ENCODE results near the gene TRPM8.

Gene TRPM8

DNA sequence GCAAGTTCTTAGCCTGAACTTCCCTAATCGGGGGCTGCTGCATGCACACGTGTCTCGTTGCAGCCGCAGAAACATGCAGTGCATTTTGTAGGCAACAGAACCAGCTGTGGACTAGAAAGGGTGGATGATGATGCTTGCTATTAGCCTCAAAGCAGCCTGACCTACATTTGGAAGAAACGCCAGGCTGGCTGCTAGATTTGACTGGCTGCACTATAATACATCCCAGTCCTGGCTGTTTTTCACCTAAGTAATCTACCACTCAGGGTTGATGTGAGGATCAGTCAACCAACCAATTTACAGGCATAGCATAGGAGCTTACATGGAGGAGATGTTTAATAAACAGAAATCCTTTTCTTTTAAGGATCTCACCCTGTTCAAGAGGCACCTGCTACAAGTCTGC, 77.0 kb downstream of the TRPM8 start:
- no peaks in the 10 kb centered on the region for H3K9me3 ChIP-seq (ENCODE audit: low read length)
- no peak overlapping the region for H3K4me2 ChIP-seq (ENCODE audit: low read length)
- no peaks in the 10 kb centered on the region for H3K79me2 ChIP-seq (ENCODE audit: insufficient read depth, low read length)
- no peak overlapping the region for H3K27ac ChIP-seq (ENCODE audit: low read depth, low read length, poor library complexity, severe bottlenecking)
- no peaks in the 10 kb centered on the region for H3K4me1 ChIP-seq (ENCODE audit: insufficient read depth, low read length, severe bottlenecking)
- no peak overlapping the region for H3K9ac ChIP-seq (ENCODE audit: low read length)
- H3F3A ChIP-seq (ENCODE audit: insufficient read depth, low read length): no peaks in the 10 kb centered on the region
- no peaks in the 10 kb centered on the region for H4K20me1 ChIP-seq (ENCODE audit: insufficient read depth, low read length)
- H2AFZ ChIP-seq (ENCODE audit: low read length): no peak overlapping the region
- TF ChIP-seq CTCF (IDR thresholded peaks at IDR 0.05; ENCODE audit: low read length): no peak
- TF ChIP-seq EZH2 (IDR thresholded peaks at IDR 0.05; ENCODE audit: borderline replicate concordance, low read length): no peak
- no peaks in the 10 kb centered on the region for H3K9me2 ChIP-seq (ENCODE audit: low read depth, low read length)
- no peak overlapping the region for H3K4me3 ChIP-seq (ENCODE audit: low read depth, low read length, poor library complexity, severe bottlenecking)
- no peaks in the 10 kb centered on the region for H3K36me3 ChIP-seq (ENCODE audit: insufficient read depth, low read length)
- H3K27me3 ChIP-seq (ENCODE audit: insufficient read depth, low read length): no peaks in the 10 kb centered on the region

- no peak overlapping the region for H3K4me2 ChIP-seq (ENCODE audit: low read length)
- H3K36me3 ChIP-seq (ENCODE audit: insufficient read depth, low read length): no peaks in the 10 kb centered on the region
- H3K27ac ChIP-seq (ENCODE audit: low read depth, low read length, poor library complexity, severe bottlenecking): no peak overlapping the region
- H3F3A ChIP-seq (ENCODE audit: insufficient read depth, low read length): no peaks in the 10 kb centered on the region
- H2AFZ ChIP-seq (ENCODE audit: low read length): no peak overlapping the region
- no peak overlapping the region for H3K9ac ChIP-seq (ENCODE audit: low read length)
- H3K27me3 ChIP-seq (ENCODE audit: insufficient read depth, low read length): no peaks in the 10 kb centered on the region
- H3K9me3 ChIP-seq (ENCODE audit: low read length): no peaks in the 10 kb centered on the region
- no peaks in the 10 kb centered on the region for H3K4me1 ChIP-seq (ENCODE audit: insufficient read depth, low read length, severe bottlenecking)
- H3K4me3 ChIP-seq (ENCODE audit: low read depth, low read length, poor library complexity, severe bottlenecking): no peak overlapping the region
- H4K20me1 ChIP-seq (ENCODE audit: insufficient read depth, low read length): no peaks in the 10 kb centered on the region
- H3K79me2 ChIP-seq (ENCODE audit: insufficient read depth, low read length): no peaks in the 10 kb centered on the region
- TF ChIP-seq EZH2 (IDR thresholded peaks at IDR 0.05; ENCODE audit: borderline replicate concordance, low read length) (no peak), CTCF (IDR thresholded peaks at IDR 0.05; ENCODE audit: low read length) (no peak)
- H3K9me2 ChIP-seq (ENCODE audit: low read depth, low read length): no peaks in the 10 kb centered on the region
These were observed 78.8 kb downstream of the TRPM8 start for GRCh38 chr2:233996000-233996399.

GRCh38 chr2:233996461-233996860, 79.3 kb downstream of the TRPM8 start:
- Histone ChIP-seq H3K36me3 (ENCODE audit: insufficient read depth, low read length) (no peaks in the 10 kb centered on the region), H3K9ac (ENCODE audit: low read length) (no peak overlapping the region), H3K4me2 (ENCODE audit: low read length) (no peak overlapping the region), H3K27me3 (ENCODE audit: insufficient read depth, low read length) (no peaks in the 10 kb centered on the region), H2AFZ (ENCODE audit: low read length) (no peak overlapping the region), H3F3A (ENCODE audit: insufficient read depth, low read length) (no peaks in the 10 kb centered on the region), H3K79me2 (ENCODE audit: insufficient read depth, low read length) (no peaks in the 10 kb centered on the region), H3K4me3 (ENCODE audit: low read depth, low read length, poor library complexity, severe bottlenecking) (no peak overlapping the region), H3K9me3 (ENCODE audit: low read length) (no peaks in the 10 kb centered on the region), H3K4me1 (ENCODE audit: insufficient read depth, low read length, severe bottlenecking) (no peaks in the 10 kb centered on the region), H3K9me2 (ENCODE audit: low read depth, low read length) (no peaks in the 10 kb centered on the region), H4K20me1 (ENCODE audit: insufficient read depth, low read length) (no peaks in the 10 kb centered on the region), H3K27ac (ENCODE audit: low read depth, low read length, poor library complexity, severe bottlenecking) (no peak overlapping the region)
- TF ChIP-seq CTCF (IDR thresholded peaks at IDR 0.05; ENCODE audit: low read length) (no peak), EZH2 (IDR thresholded peaks at IDR 0.05; ENCODE audit: borderline replicate concordance, low read length) (no peak)
